ENCODE data around the gene TMEM80. TPM values are rescaled to one million over a fixed set of nuclear protein-coding genes. Genes with fewer than 3 reads are reported as not detected.
"Not testable (repeated sequence)": the region's sequence is repeated elsewhere in the genome, so short reads cannot be mapped to it uniquely, and the experiment has no call there.

The TMEM80 gene
- 22.9 TPM for total RNA-seq (ENCODE audit: unreplicated experiment)
- long read RNA-seq, partial matches to known transcripts = 6 of 13 reads
- long read RNA-seq, other reads (novel, unspliced or antisense) = 7 of 13 reads

GRCh38 chr11:695538-696248 is at the start of gene TMEM80:
Gene TMEM80 (plus strand): TSS chr11:695816. CDS start chr11:695828, 12 bp downstream.
- Mint-ChIP-seq H3K4me1 (ENCODE audit: unreplicated experiment) (peaks cover 54% of the 10 kb centered on the region), H3K27me3 (ENCODE audit: unreplicated experiment) (peaks cover 11% of the 10 kb centered on the region), H3K36me3 (ENCODE audit: low read depth, unreplicated experiment) (peaks cover 19% of the 10 kb centered on the region), H3K9me3 (ENCODE audit: unreplicated experiment) (no peaks in the 10 kb centered on the region), H3K4me3 (ENCODE audit: unreplicated experiment) (peak within 1 kb of the TSS; percentile 90), H3K27ac (ENCODE audit: unreplicated experiment) (peak within 1 kb of the TSS; percentile 87)
- peak; percentile 100 for DNase-seq (ENCODE audit: low spot score)
- TF ChIP-seq, protein P1, sequence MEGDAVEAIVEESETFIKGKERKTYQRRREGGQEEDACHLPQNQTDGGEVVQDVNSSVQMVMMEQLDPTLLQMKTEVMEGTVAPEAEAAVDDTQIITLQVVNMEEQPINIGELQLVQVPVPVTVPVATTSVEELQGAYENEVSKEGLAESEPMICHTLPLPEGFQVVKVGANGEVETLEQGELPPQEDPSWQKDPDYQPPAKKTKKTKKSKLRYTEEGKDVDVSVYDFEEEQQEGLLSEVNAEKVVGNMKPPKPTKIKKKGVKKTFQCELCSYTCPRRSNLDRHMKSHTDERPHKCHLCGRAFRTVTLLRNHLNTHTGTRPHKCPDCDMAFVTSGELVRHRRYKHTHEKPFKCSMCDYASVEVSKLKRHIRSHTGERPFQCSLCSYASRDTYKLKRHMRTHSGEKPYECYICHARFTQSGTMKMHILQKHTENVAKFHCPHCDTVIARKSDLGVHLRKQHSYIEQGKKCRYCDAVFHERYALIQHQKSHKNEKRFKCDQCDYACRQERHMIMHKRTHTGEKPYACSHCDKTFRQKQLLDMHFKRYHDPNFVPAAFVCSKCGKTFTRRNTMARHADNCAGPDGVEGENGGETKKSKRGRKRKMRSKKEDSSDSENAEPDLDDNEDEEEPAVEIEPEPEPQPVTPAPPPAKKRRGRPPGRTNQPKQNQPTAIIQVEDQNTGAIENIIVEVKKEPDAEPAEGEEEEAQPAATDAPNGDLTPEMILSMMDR (IDR thresholded peaks at IDR 0.05; ENCODE audit: unreplicated experiment) = no peak

- Mint-ChIP-seq H3K9me3 (ENCODE audit: unreplicated experiment) (no peaks in the 10 kb centered on the region), H3K4me3 (ENCODE audit: unreplicated experiment) (no peak overlapping the region), H3K4me1 (ENCODE audit: unreplicated experiment) (peaks cover 3% of the 10 kb centered on the region), H3K27ac (ENCODE audit: unreplicated experiment) (no peak overlapping the region), H3K27me3 (ENCODE audit: unreplicated experiment) (peaks cover 15% of the 10 kb centered on the region), H3K36me3 (ENCODE audit: low read depth, unreplicated experiment) (peaks cover 8% of the 10 kb centered on the region)
- TF ChIP-seq, protein P1 (IDR thresholded peaks at IDR 0.05; ENCODE audit: unreplicated experiment) = no peak
- no peak for DNase-seq (ENCODE audit: low spot score)
Measured at GRCh38 chr11:646214-646613, 49.4 kb upstream of the TMEM80 start.

DNA sequence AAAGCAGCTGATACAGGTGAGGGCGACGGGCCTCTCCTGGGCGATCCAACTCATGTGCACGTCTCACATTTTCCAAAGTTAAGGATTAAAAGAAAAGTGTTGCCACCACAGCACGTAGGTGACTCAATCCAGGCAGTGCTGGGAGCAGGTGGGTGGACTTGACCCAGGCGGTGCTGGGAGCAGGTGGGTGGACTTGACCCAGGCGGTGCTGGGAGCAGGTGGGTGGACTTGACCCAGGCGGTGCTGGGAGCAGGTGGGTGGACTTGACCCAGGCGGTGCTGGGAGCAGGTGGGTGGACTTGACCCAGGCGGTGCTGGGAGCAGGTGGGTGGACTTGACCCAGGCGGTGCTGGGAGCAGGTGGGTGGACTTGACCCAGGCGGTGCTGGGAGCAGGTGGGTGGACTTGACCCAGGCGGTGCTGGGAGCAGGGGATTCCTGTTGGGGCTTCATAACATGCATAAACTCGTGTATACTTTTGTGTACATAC is 47.9 kb upstream of the TMEM80 start:
- H3K4me3 Mint-ChIP-seq (ENCODE audit: unreplicated experiment) = peak overlapping the region; percentile 35
- not testable (repeated sequence) for H3K27ac Mint-ChIP-seq (ENCODE audit: unreplicated experiment); H3K4me1 Mint-ChIP-seq (ENCODE audit: unreplicated experiment); DNase-seq (ENCODE audit: low spot score); H3K9me3 Mint-ChIP-seq (ENCODE audit: unreplicated experiment)
- H3K36me3 Mint-ChIP-seq (ENCODE audit: low read depth, unreplicated experiment) = peaks cover 13% of the 10 kb centered on the region
- peaks cover 14% of the 10 kb centered on the region for H3K27me3 Mint-ChIP-seq (ENCODE audit: unreplicated experiment)

DNA sequence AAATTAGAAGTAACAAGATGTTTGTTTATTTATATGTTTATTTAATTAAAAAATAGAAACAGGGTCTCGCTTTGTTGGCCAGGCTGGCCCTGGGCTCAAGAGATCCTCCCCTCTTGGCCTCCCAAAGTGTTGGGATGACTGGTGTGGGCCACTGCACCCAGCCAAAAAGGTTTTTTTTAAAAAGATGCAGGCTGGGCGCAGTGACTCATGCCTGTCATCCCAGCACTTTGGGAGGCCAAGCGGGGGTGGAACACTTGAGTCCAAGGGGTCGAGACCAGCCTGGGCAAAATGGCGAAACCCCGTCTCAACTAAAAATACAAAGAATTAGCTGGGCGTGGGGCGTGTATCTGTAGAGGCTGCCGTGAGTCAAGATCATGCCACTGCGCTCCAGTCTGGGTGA is 45.1 kb upstream of the TMEM80 start:
- Mint-ChIP-seq H3K4me3 (ENCODE audit: unreplicated experiment) (no peak overlapping the region), H3K27ac (ENCODE audit: unreplicated experiment) (no peak overlapping the region), H3K36me3 (ENCODE audit: low read depth, unreplicated experiment) (peaks cover 20% of the 10 kb centered on the region), H3K9me3 (ENCODE audit: unreplicated experiment) (no peaks in the 10 kb centered on the region), H3K27me3 (ENCODE audit: unreplicated experiment) (peaks cover 14% of the 10 kb centered on the region), H3K4me1 (ENCODE audit: unreplicated experiment) (no peaks in the 10 kb centered on the region)
- TF ChIP-seq, protein P1 (IDR thresholded peaks at IDR 0.05; ENCODE audit: unreplicated experiment) = no peak
- no peak for DNase-seq (ENCODE audit: low spot score)

DNA sequence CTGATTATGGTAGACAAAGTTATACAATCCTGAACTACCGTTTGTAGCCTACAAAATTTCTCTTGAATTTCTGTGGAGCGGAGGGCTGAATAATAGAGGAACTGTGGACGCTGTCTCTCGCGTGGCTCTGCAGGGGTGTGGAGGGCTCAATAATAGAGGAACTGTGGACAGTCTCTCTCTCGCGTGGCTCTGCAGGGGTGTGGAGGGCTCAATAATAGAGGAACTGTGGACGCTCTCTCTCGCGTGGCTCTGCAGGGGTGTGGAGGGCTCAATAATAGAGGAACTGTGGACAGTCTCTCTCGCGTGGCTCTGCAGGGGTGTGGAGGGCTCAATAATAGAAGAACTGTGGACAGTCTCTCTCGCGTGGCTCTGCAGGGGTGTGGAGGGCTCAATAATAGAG is 42.5 kb upstream of the TMEM80 start:
- not testable (repeated sequence) for H3K4me3 Mint-ChIP-seq (ENCODE audit: unreplicated experiment); H3K9me3 Mint-ChIP-seq (ENCODE audit: unreplicated experiment); H3K4me1 Mint-ChIP-seq (ENCODE audit: unreplicated experiment); H3K27ac Mint-ChIP-seq (ENCODE audit: unreplicated experiment); DNase-seq (ENCODE audit: low spot score)
- Mint-ChIP-seq H3K36me3 (ENCODE audit: low read depth, unreplicated experiment) (peaks cover 22% of the 10 kb centered on the region), H3K27me3 (ENCODE audit: unreplicated experiment) (peaks cover 14% of the 10 kb centered on the region)

GRCh38 chr11:653837-654236 is 41.8 kb upstream of the TMEM80 start:
- Mint-ChIP-seq H3K4me1 (ENCODE audit: unreplicated experiment) (no peaks in the 10 kb centered on the region), H3K27me3 (ENCODE audit: unreplicated experiment) (peaks cover 14% of the 10 kb centered on the region), H3K36me3 (ENCODE audit: low read depth, unreplicated experiment) (peaks cover 19% of the 10 kb centered on the region), H3K4me3 (ENCODE audit: unreplicated experiment) (no peak overlapping the region), H3K9me3 (ENCODE audit: unreplicated experiment) (no peaks in the 10 kb centered on the region), H3K27ac (ENCODE audit: unreplicated experiment) (no peak overlapping the region)
- TF ChIP-seq, protein P1 (IDR thresholded peaks at IDR 0.05; ENCODE audit: unreplicated experiment) = no peak
- no peak for DNase-seq (ENCODE audit: low spot score)

DNA sequence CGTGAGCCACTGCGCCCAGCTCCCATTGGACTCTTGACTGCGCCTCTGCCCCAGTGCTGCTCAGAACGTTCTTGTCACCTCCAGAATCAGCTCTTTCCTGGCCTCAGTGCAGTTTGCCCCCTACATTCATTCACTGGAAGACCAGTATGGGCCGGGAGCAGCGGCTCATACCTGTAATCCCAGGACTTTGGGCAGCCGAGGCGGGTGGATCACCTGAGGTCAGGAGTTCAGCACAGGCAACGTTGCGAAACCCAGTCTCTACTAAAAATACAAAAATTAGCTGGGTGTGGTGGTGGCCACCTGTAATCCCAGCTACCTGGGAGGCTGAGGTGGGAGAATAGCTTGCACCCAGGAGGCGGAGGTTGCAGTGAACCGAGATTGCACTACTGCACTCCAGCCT is 41.2 kb upstream of the TMEM80 start:
- H3K36me3 Mint-ChIP-seq (ENCODE audit: low read depth, unreplicated experiment) = peaks cover 19% of the 10 kb centered on the region
- H3K27ac Mint-ChIP-seq (ENCODE audit: unreplicated experiment); H3K4me3 Mint-ChIP-seq (ENCODE audit: unreplicated experiment): not testable (repeated sequence)

More for the DNA sequence above, 41.2 kb upstream of the TMEM80 start:
- H3K27me3 Mint-ChIP-seq (ENCODE audit: unreplicated experiment) = peaks cover 14% of the 10 kb centered on the region
- not testable (repeated sequence) for H3K4me1 Mint-ChIP-seq (ENCODE audit: unreplicated experiment); H3K9me3 Mint-ChIP-seq (ENCODE audit: unreplicated experiment); DNase-seq (ENCODE audit: low spot score)

Data from endothelial cell (in vitro differentiated cells).